GM11168 (cell line): Measurements from ENCODE around the gene FBLN5.

Experiments used
- in situ Hi-C: fragments of 300-500 bp; cut with MboI; formaldehyde crosslinking; loops from one replicate; pipeline ENCODE4 v1.12.0; 2022; ENCODE audit warnings: low sequenced_read_pairs; ENCODE audit not compliant: unreplicated experiment

Gene FBLN5

DNA sequence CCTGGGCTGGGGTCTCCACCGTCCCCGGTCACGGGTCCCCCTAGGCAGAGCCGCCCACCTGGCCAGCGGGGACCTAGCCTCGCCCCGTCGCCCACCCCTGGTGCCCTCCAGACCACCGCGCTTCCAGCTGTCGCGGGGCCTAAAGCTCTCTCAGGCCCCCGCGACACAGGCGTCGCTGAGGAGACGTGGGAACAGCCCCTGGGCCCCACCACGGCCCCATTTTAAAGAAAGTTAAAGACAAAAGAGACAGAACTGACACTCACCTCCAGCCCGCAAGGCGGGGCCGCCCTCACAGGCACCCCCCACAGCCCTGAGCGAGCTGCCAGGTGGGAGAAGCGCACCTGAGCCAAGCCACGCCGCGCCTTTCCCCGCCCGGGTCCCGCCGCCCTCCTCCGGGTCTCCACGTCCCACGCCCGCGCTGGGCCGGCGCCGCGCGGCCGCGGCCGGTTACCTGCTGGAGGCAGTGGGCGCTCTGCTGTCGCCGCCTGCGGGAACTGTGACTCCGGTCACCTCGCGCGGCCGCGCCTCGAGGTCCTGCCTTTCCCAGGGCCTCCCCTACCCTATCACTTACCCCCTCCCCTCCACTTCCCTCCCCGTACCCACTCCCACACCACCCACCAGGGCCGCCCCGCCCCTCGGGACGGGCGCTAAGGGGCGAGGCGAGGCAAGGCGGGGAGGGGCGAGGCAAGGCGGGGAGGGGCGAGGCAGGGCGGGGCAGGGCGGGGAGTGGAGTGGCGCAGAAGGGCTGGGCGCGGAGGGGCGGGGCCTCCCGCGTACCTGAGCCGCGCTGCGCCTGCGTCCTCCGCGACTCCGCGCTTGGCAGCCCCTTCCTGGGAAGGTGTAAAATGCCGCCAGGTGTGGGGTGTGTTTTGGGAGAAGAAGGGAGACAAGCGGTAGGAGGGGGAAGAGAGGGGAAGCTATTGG, 111.3 kb downstream of the FBLN5 start:
- in situ Hi-C loops = no loop called here

DNA sequence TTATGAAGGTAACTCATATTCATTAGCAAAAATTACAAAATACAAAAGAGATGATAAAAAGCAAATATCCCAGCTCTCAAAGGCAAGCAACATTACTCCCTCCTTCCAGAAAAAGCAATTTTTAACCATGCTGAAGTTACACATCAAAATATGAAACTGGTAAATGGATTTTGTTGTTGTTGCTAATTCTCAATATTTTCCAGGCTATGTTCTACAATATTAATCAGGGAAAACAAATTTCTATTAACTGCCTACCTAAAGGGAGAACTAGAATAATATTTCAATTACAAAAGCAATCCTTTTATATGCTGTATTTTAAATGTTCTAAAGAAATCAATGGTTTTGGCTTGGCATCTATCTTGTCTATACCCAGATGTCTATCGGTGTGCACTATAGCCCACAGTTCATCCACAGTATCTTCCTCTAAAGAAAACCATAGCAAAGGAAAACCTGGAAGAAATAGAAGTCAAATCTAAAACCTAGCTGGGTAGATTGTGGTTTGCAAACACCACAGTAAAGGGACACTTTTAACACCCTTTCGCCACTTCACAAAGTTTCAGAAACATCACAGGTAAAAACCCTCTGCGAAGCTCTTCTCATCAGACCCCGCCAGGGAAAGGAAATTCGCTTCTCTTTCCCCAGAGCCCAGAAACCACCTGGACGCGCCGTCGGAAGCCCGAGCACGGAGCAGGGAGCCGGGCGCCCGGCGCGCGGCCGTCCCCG, 112.1 kb downstream of the FBLN5 start:
- in situ Hi-C loops = no loop called here

DNA sequence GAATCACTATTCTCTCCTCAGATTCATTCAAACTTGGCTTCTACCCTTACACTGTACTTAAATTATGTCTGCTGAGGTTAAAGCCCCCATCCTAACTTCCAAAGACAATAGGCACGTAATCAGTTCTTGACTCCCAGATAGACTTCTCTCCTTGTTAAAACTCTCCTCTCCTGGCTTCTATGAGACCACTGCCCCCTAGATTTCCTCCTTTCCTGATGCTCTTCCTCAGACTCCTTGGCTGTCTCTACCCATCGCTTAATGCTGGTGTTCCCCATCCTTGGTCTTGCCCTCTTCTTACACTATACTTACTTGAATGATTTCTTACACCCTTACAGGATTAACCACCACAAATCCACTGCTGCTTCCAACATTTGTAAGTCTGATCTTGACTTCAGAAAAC, 112.9 kb downstream of the FBLN5 start:
- in situ Hi-C loops = no loop called here

DNA sequence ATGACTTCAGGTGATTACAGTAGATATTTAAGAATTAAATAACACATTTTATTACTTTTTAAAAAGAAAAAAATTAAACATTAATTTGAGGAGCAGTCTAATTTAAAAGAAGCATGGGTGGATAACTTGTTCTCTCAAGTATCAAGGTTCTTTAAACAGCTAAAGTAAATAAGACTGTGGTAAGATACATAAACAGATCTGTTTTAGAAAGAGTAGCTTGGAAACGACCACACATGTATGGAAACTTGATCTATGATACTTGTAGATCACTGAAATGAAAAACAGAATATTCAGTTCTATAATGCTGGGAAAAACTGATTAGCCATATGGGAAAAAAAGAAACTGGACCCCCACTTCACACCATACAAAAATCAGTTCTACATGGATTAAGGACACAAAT, 116.2 kb downstream of the FBLN5 start:
- in situ Hi-C loops = no loop called here

DNA sequence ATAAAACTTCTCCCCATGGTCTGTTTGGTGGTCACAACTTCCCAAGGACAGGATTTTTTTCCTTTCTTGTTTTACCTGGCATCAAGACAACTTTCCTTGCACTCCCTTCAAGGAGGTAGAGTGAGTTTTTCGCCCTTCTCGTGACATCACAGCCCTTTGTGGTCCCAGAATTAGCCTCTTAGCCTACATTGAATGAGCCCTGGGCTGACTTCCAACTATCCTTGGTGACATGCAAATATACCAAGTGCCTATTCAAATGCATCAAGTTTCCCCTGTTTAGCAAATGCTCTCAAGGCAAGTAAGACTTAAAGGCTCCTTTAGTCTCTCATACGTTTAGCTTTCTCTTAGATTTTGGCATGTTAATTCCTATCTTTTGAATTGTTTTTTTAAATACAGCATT, 116.7 kb downstream of the FBLN5 start:
- in situ Hi-C loops = no loop called here

DNA sequence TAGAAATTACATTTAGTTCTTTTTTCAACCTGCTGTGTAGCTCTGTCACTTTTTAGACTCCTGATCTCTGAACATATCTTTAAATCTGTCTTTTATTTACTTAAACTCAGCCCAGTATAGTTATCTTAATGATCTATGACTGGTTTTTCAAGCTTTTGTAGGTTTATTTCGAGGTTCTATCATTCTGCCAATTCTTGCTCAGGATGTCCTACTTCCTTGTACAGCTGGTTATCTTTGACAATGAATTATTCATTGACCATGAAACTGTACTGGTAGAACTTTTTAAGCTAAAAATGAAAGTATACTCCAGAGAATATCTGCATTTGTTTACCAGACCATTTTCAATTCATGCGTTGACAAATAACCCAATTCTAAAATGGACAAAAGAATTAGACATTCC, 118.0 kb downstream of the FBLN5 start:
- in situ Hi-C loops = no loop called here

DNA sequence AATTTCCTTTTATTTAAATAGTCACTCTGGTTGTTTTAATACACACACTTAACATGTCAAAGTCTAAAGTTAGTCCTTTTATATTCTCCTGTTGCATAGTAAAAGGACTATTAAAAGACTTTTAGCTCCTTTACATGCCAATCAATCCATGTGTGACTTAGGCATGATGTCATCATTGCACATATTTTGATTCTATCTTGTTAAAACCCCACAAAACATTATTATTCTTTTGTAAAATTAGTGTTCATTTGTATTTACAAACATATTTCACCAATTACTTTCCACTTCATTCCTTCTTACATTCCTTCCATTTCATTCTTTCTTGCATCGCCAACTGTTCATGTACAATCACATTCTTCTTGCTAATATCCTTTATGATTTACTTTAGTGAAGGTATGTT, 119.7 kb downstream of the FBLN5 start:
- in situ Hi-C loops = no loop called here
